Gastroesophageal sphincter (tissue), 4 donors: Measurements from ENCODE around the gene IL17RC. TPM values are rescaled to one million over a fixed set of nuclear protein-coding genes. Genes with fewer than 3 reads are reported as not detected.
"Not testable (repeated sequence)": the region's sequence is repeated elsewhere in the genome, so short reads cannot be mapped to it uniquely, and the experiment has no call there.

Experiments
- ATAC-seq: fragments of 150-250 bp; one replicate; pipeline ENCODE4 v1.9.1; 2016; ENCODE audit warnings: mild to moderate bottlenecking, moderate library complexity
- H3K27ac ChIP-seq, 4 donors: fragments of 200-600 bp; sonication (generic) in 3 of 4; 1 replicate in 3 of 4; 2 replicates in 1 of 4; pipeline ENCODE4 v1.5.1; 2016 to 2019
- H3K27me3 ChIP-seq: fragments of 200-600 bp; sonication (generic); one replicate; pipeline ENCODE4 v1.5.1; 2019
- H3K36me3 ChIP-seq, 2 donors: fragments of 200-600 bp; sonication (generic); one replicate each; pipeline ENCODE4 v1.5.1; 2019; ENCODE audit warnings: control low read depth in 1 of 2
- H3K4me1 ChIP-seq, 3 donors: fragments of 200-600 bp; sonication (generic); 1 replicate in 2 of 3; 2 replicates in 1 of 3; pipeline ENCODE4 v1.5.1; 2016 to 2019; ENCODE audit warnings: control low read depth in 2 of 3
- H3K4me3 ChIP-seq, 2 donors: fragments of 200-600 bp; sonication (generic); one replicate each; pipeline ENCODE4 v1.5.1; 2019; ENCODE audit warnings: mild to moderate bottlenecking in 1 of 2, moderate library complexity in 1 of 2
- H3K9me3 ChIP-seq, 3 donors: fragments of 200-600 bp; sonication (generic); one replicate each; pipeline ENCODE4 v1.5.1; 2017 to 2019; ENCODE audit warnings: control low read depth in 2 of 3
- EP300 ChIP-seq: sonication (generic); formaldehyde crosslinking; IDR thresholded peaks from one replicate; pipeline ENCODE4 v1.6.1; 2017; ENCODE audit warnings: antibody characterized with exemption, mild to moderate bottlenecking
- POLR2A ChIP-seq, 2 donors: fragments of 450-650 bp; IDR thresholded peaks; one replicate each; pipeline ENCODE4 v1.6.1; 2017; ENCODE audit warnings: antibody characterized with exemption in 2 of 2, mild to moderate bottlenecking in 2 of 2, moderate library complexity in 1 of 2
- POLR2AphosphoS5 ChIP-seq: sonication (generic); formaldehyde crosslinking; IDR thresholded peaks from one replicate; pipeline ENCODE4 v1.6.1; 2017; ENCODE audit warnings: antibody characterized with exemption
- WGBS, 2 donors: methylation state at CpG; one replicate each; pipeline ENCODE4 v1.1.5; 2018; ENCODE audit warnings: low coverage in 1 of 2; 5-methylcytosine and 5-hydroxymethylcytosine counted together
- total RNA-seq, 4 donors: library from RNA; depleted of rRNA; stranded (reverse); fragments of >200 nt; gene quantifications; one replicate each; pipeline ENCODE4 v1.1.0, GENCODE V29; 2016
- TF ChIP-seq, protein P1 (sequence below), 4 experiments: fragments of 200-600 bp in 2 of 4; fragments of 450-650 bp in 2 of 4; sonication (generic) in 1 of 4; IDR thresholded peaks; one replicate each; pipeline ENCODE4 v1.5.1; 2017 to 2019; ENCODE audit warnings: antibody characterized with exemption in 4 of 4, mild to moderate bottlenecking in 2 of 4, moderate library complexity in 2 of 4

Gene IL17RC
- total RNA-seq, 4 donors from 2014 or later: 31.0 to 64.0 (median 52.8) TPM

DNA sequence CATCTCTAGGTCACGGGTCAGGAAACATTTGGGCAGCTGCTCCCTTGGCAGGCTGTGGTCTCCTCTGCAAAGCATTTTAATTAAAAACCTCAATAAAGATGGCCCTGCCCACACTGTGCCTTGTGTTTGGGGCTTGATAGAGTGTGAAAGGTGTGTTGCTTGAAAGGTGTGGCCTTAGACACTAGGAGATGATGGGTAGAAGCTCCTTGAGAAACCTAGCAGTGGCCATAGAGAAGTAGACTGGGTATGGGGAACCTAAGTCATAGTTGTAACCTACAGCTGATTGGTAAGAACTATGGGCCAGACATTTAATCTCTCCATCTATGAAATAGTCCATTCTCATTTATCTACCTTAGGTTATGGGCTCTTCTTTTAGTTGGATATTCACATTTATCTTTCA is 23.2 kb upstream of the IL17RC start:
- Histone ChIP-seq H3K27me3 (no peaks in the 10 kb centered on the region), H3K4me1 (peaks cover 0 to 52% (median 0%) of the 10 kb centered on the region in 3 donors), H3K36me3 (peaks cover 0 to 16% of the 10 kb centered on the region in 2 donors), H3K4me3 (no peak overlapping the region), H3K27ac (peak overlapping the region in 2 of 4 donors; percentile 15 to 35), H3K9me3 (no peaks in the 10 kb centered on the region)
- 83 to 88% methylated on average over 1 of the region's 1 CpG for WGBS, 2 donors
- TF ChIP-seq EP300: no peak
- no peak for TF ChIP-seq POLR2A (IDR thresholded peaks at IDR 0.05)
- no peak for TF ChIP-seq POLR2AphosphoS5
- TF ChIP-seq, protein P1, sequence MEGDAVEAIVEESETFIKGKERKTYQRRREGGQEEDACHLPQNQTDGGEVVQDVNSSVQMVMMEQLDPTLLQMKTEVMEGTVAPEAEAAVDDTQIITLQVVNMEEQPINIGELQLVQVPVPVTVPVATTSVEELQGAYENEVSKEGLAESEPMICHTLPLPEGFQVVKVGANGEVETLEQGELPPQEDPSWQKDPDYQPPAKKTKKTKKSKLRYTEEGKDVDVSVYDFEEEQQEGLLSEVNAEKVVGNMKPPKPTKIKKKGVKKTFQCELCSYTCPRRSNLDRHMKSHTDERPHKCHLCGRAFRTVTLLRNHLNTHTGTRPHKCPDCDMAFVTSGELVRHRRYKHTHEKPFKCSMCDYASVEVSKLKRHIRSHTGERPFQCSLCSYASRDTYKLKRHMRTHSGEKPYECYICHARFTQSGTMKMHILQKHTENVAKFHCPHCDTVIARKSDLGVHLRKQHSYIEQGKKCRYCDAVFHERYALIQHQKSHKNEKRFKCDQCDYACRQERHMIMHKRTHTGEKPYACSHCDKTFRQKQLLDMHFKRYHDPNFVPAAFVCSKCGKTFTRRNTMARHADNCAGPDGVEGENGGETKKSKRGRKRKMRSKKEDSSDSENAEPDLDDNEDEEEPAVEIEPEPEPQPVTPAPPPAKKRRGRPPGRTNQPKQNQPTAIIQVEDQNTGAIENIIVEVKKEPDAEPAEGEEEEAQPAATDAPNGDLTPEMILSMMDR (IDR thresholded peaks at IDR 0.05): no peak
- no peak for ATAC-seq

DNA sequence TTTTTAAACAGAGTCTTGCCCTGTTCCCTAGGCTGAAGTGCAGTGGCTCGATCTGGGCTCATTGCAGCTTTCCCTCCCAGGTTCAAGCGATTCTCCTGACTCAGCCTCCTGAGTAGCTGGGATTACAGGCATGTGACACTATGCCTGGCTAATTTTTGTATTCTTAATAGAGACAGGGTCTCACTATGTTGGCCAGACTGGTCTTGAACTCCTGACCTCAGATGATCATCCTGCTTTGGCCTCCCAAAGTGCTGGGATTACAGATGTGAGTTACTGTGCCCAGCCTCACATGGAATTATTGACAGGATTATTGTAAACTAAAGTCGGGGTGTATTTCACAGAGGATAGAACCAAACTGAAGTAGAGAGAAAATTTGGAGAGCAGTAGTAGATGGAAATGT is 21.2 kb upstream of the IL17RC start:
- Histone ChIP-seq H3K4me1 (peaks cover 0 to 51% (median 0%) of the 10 kb centered on the region in 3 donors), H3K36me3 (peaks cover 0 to 16% of the 10 kb centered on the region in 2 donors)
- not testable (repeated sequence) for H3K27ac ChIP-seq, ATAC-seq, H3K9me3 ChIP-seq, H3K27me3 ChIP-seq, H3K4me3 ChIP-seq
- 100% methylated on average over 2 of the region's 3 CpGs; no CpG with 5 or more reads in 1 of the 2 donors for WGBS, 2 donors

DNA sequence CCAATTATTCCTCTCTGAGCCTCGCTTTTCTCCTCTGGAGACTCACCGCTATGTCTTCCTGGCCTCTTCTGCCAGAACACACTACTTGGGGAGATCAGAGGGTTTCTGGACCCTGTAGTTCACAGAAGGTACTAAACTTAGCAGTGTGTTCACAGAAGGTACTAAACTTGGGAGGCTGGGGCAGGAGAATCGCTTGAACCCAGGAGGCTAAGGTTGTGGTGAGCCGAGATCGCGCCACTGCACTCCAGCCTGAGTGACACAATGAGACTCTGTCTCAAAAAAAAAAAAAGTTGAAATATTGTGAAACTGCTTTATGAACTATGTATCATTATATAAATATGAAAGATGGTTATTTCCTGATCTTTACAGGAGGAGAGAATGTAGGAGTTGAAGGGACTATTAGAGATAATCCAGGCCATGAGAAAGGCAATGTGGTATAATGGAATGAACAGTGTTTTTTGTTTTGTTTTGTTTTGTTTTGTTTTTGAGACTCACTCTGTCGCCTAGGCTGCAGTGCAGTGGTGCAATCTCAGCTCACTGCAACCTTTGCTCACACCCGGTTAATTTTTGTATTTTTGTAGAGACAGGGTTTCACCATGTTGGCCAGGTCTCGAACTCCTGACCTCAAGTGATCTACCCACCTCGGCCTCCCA is 20.0 kb upstream of the IL17RC start:
- H3K36me3 ChIP-seq: peaks cover 0 to 16% of the 10 kb centered on the region in 2 donors
- H3K9me3 ChIP-seq, ATAC-seq, H3K4me3 ChIP-seq, H3K27me3 ChIP-seq: not testable (repeated sequence)
- peaks cover 0 to 41% (median 0%) of the 10 kb centered on the region in 3 donors for H3K4me1 ChIP-seq
- H3K27ac ChIP-seq: peak overlapping the region in 1 of 4 donors; percentile 19
- 79 to 100% methylated on average over 3 to 7 of the region's 10 CpGs for WGBS, 2 donors

DNA sequence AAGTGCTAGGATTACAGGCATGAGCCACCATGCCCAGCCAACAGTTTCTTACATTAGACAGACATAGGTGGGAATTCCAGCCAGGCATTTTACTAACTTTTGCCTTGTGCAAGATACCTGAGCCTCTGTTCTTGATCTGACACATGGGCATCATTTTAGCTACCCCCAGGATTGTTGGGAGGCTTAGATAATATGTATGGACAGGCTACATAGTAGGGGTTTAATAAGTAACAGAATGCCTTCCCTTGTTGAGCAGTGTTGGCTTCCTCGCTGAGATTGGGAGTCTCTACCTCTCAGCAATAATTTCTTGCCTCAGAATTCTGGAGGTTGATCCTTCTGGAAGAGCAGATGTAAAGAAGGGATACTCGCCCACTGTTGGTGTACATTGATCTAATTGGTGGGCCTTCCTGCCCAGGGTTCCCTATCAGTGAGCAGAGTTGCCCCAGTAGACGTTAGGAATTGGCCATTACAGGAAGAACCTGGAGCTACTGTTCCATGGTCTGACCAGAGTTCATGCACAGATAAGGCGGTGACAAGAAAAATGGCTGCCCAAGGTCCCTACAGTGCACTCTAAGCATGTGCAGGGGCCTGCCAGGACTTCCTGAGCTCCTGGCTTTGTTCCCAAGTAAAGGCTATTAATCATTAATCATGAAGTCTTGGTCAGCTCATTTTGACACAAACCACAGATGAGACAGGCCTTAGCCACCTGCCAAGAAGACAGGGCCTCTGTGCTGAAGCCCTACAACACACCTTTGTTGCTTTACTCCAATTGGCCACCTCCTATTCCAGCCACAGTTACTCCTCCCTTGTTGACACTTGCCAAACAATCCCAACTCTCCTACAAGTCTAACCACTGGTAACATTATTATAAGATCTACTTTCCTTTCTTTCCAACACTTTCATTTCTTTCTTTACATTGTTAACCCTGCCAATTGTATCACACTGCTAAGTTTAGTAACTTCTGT is 19.2 kb upstream of the IL17RC start:
- H3K4me1 ChIP-seq: peaks cover 0 to 33% (median 0%) of the 10 kb centered on the region in 3 donors
- H3K9me3 ChIP-seq: no peaks in the 10 kb centered on the region
- H3K36me3 ChIP-seq: peaks cover 0 to 13% of the 10 kb centered on the region in 2 donors
- no peak for ATAC-seq
- H3K27ac ChIP-seq: peak overlapping the region in 1 of 4 donors; percentile 6
- no peak overlapping the region for H3K4me3 ChIP-seq
- WGBS, 2 donors: 71 to 100% methylated on average over 2 of the region's 4 CpGs
- no peak for TF ChIP-seq POLR2A (IDR thresholded peaks at IDR 0.05)
- no peak for TF ChIP-seq POLR2AphosphoS5
- TF ChIP-seq, protein P1 (IDR thresholded peaks at IDR 0.05): no peak
- TF ChIP-seq EP300: no peak
- no peaks in the 10 kb centered on the region for H3K27me3 ChIP-seq

DNA sequence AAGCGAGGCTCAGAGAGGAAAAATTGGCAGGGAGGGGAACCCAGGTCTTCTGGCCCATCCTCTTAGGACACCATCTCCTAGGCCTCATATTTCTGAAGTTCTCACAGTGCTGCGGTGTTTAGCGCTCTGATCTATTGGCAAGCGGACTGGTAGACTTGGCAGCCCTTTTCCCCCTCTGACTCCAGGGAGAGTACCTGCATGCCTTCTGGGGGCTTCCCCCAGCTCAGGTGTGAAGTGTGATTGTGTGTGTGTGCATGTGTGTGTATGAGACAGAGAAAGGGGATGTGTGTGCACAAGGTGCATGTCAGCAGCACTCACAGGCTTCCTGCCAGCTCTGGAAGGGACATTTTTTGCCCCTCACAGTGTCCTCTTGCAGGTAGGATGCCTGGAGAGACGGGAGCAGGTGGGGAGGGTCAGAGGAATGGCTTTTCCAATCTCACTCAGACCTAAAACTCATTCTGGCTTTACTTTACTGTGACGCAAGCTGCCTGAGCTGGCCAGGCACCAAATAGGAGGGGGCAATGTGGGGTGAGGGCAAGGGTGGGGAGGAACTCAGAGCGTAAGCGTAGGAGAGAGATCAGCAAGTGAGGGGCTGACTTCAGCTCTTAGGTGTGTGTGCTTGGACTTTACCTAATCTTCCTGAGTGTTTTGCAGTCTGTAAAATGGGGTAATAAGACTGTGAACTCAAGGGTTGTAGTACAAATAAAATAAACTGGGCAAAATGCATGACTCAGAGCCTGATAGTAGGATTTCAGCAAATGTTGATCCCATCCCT is 18.2 kb upstream of the IL17RC start:
- ATAC-seq: no peak
- H3K27ac ChIP-seq: peak overlapping the region in 1 of 4 donors; percentile 6

More for the DNA sequence above, 18.2 kb upstream of the IL17RC start:
- Histone ChIP-seq H3K36me3 (peaks cover 0 to 3% of the 10 kb centered on the region in 2 donors), H3K27me3 (no peaks in the 10 kb centered on the region), H3K4me3 (no peak overlapping the region), H3K9me3 (no peaks in the 10 kb centered on the region), H3K4me1 (peaks cover 0 to 25% (median 0%) of the 10 kb centered on the region in 3 donors)
- TF ChIP-seq POLR2A (IDR thresholded peaks at IDR 0.05) (no peak), EP300 (no peak), POLR2AphosphoS5 (no peak)
- TF ChIP-seq, protein P1 (IDR thresholded peaks at IDR 0.05): no peak
- 52 to 68% methylated on average over 6 of the region's 8 CpGs for WGBS, 2 donors
